ENCODE results near the gene ZBTB25. TPM values are rescaled to one million over a fixed set of nuclear protein-coding genes. Genes with fewer than 3 reads are reported as not detected.

ZBTB25 gene
- total RNA-seq, 1 experiment from 2014 or later: 19.0 TPM

- Histone ChIP-seq H3K9me2 (ENCODE audit: insufficient read depth) (no peaks in the 10 kb centered on the region), H4K20me1 (ENCODE audit: insufficient read depth) (no peaks in the 10 kb centered on the region), H3K27ac (ENCODE audit: low read depth, low read length) (no peak overlapping the region), H3K79me2 (ENCODE audit: insufficient read depth, low read length) (no peaks in the 10 kb centered on the region), H2AFZ (ENCODE audit: low read depth, low read length, poor library complexity, severe bottlenecking) (no peak overlapping the region), H3K4me3 (replicated peaks in 1 of 2; ENCODE audit: low read depth in 1 of 2, low read length in 2 of 2) (no peak overlapping the region), H3K4me1 (ENCODE audit: control insufficient read depth in 1 of 2, insufficient read depth in 2 of 2, low read length in 2 of 2) (peaks cover 8 to 13% of the 10 kb centered on the region in 2 experiments), H3K4me2 (ENCODE audit: low read length) (no peak overlapping the region), H3K27me3 (ENCODE audit: insufficient read depth, low read length) (no peaks in the 10 kb centered on the region), H3K9me3 (ENCODE audit: control insufficient read depth in 1 of 2, insufficient read depth in 1 of 2, low read depth in 1 of 2, low read length in 2 of 2) (no peaks in the 10 kb centered on the region), H3K9ac (ENCODE audit: low read length) (no peak overlapping the region), H3K36me3 (ENCODE audit: control insufficient read depth in 1 of 2, insufficient read depth in 2 of 2, low read length in 2 of 2) (peaks cover 28 to 51% of the 10 kb centered on the region in 2 experiments)
- CTCF ChIA-PET: no interaction called here
- TF ChIP-seq CEBPB (IDR thresholded peaks at IDR 0.05; ENCODE audit: low read depth): no peak
- no peak for TF ChIP-seq MAX (IDR thresholded peaks at IDR 0.05)
- TF ChIP-seq JUND (IDR thresholded peaks at IDR 0.05): no peak
- TF ChIP-seq SRF (IDR thresholded peaks at IDR 0.05; ENCODE audit: low read depth): no peak
- TF ChIP-seq FOSL1 (IDR thresholded peaks at IDR 0.05; ENCODE audit: low read depth): no peak
- no peak for TF ChIP-seq ZNF274 (IDR thresholded peaks at IDR 0.05; ENCODE audit: low read depth, low read length)
- TF ChIP-seq RAD21 (IDR thresholded peaks at IDR 0.05; ENCODE audit: low read depth): no peak
- TF ChIP-seq SP1 (IDR thresholded peaks at IDR 0.05; ENCODE audit: low read depth): no peak
- no peak for TF ChIP-seq REST (IDR thresholded peaks at IDR 0.05; ENCODE audit: low read depth)
- TF ChIP-seq POLR2AphosphoS5 (IDR thresholded peaks at IDR 0.05; ENCODE audit: low read depth, low read length): no peak
- TF ChIP-seq EZH2 (IDR thresholded peaks at IDR 0.05): no peak
- TF ChIP-seq CTCF (IDR thresholded peaks at IDR 0.05 in 2 of 3, conservative IDR thresholded peaks at IDR 0.05 in 1 of 3; ENCODE audit: borderline replicate concordance in 1 of 3, insufficient read depth in 1 of 3, low read depth in 2 of 3, low read length in 2 of 3): no peak
- no peak for TF ChIP-seq EZH2phosphoT487 (IDR thresholded peaks at IDR 0.05; ENCODE audit: borderline replicate concordance)
- no peak for TF ChIP-seq ZFX (IDR thresholded peaks at IDR 0.05)
- no peak for TF ChIP-seq EGR1 (IDR thresholded peaks at IDR 0.05; ENCODE audit: low read depth)
- TF ChIP-seq TCF7L2 (IDR thresholded peaks at IDR 0.05; ENCODE audit: borderline replicate concordance, extremely low read depth, insufficient read depth, insufficient read length): no peak
- no peak for TF ChIP-seq ATF3 (IDR thresholded peaks at IDR 0.05)
- no peak for TF ChIP-seq YY1 (IDR thresholded peaks at IDR 0.05; ENCODE audit: extremely low read depth, insufficient replicate concordance, low read depth, low read length)
- TF ChIP-seq POLR2A (IDR thresholded peaks at IDR 0.05; ENCODE audit: borderline replicate concordance, extremely low read depth, insufficient read depth, insufficient read length): no peak
- TF ChIP-seq ELF1 (IDR thresholded peaks at IDR 0.05; ENCODE audit: borderline replicate concordance, low read depth): no peak
- BruUV-seq (replicated peaks): no TSS peak
- ATAC-seq (no peak), DNase-seq (ENCODE audit: low read depth, low spot score) (no peak)
- RAD21 ChIA-PET (ENCODE audit: low non-redundant PET in 1 of 2, low total read pairs in 2 of 2, uncharacterized antibody in 2 of 2, unreplicated experiment in 2 of 2): no interaction called here
- POLR2A ChIA-PET: no interaction called here
- intact Hi-C loops (cut with micrococcal nuclease): no loop called here
Observed at GRCh38 chr14:64416348-64416932, 87.2 kb downstream of the ZBTB25 start.

All from HCT116 (cell line).